H1 (cell line): ENCODE results near the gene CMIP. TPM values are rescaled to one million over a fixed set of nuclear protein-coding genes. Genes with fewer than 3 reads are reported as not detected.

Experiments
- ATF3 ChIP-seq: IDR thresholded peaks from 2 replicates; pipeline ENCODE4 v1.6.1; 2011; ENCODE audit warnings: low read depth, mild to moderate bottlenecking, low read length; ENCODE audit not compliant: insufficient read depth
- BACH1 ChIP-seq: IDR thresholded peaks from 2 replicates; pipeline ENCODE4 v1.6.1; 2012; ENCODE audit warnings: low read length, improper control_type of control experiment
- CHD1 ChIP-seq: IDR thresholded peaks from 2 replicates; pipeline ENCODE4 v1.6.1; 2012; ENCODE audit warnings: low read depth, low read length, improper control_type of control experiment
- CTCF ChIP-seq, 3 experiments: IDR thresholded peaks; 1 replicate in 2 of 3; 2 replicates in 1 of 3; pipeline versions ENCODE4 v1.5.1 to v1.6.1; 2011; ENCODE audit warnings: low read length in 3 of 3, mild to moderate bottlenecking in 3 of 3, inconsistent platforms in 2 of 3, low read depth in 1 of 3, moderate library complexity in 1 of 3; ENCODE audit not compliant: insufficient read depth in 1 of 3; ENCODE audit errors: control extremely low read depth in 1 of 3
- EGR1 ChIP-seq: IDR thresholded peaks from 2 replicates; pipeline ENCODE4 v1.6.1; 2011; ENCODE audit warnings: low read depth, low read length, borderline replicate concordance
- EP300 ChIP-seq, 2 experiments: IDR thresholded peaks; 1 replicate in 1 of 2; 2 replicates in 1 of 2; pipeline ENCODE4 v1.6.1; 2011 to 2012; ENCODE audit warnings: low read depth in 2 of 2, low read length in 2 of 2, mild to moderate bottlenecking in 2 of 2, borderline replicate concordance in 1 of 2, inconsistent platforms in 1 of 2, moderate library complexity in 1 of 2
- EZH2 ChIP-seq: fragments of 200-600 bp; sonication (generic); IDR thresholded peaks from 2 replicates; pipeline ENCODE4 v1.7.1; 2012; ENCODE audit warnings: low read depth, mild to moderate bottlenecking, moderate library complexity, low read length, inconsistent platforms; ENCODE audit not compliant: severe bottlenecking
- FOSL1 ChIP-seq: IDR thresholded peaks from 2 replicates; pipeline ENCODE4 v1.6.1; 2011; ENCODE audit warnings: mild to moderate bottlenecking, low read depth, low read length, moderate library complexity; ENCODE audit not compliant: insufficient read depth
- JUND ChIP-seq: IDR thresholded peaks from 2 replicates; pipeline ENCODE4 v1.6.1; 2011; ENCODE audit warnings: mild to moderate bottlenecking, improper control_type of control experiment, low read length
- NANOG ChIP-seq: IDR thresholded peaks from 2 replicates; pipeline ENCODE4 v1.6.1; 2011; ENCODE audit warnings: low read length, low read depth, mild to moderate bottlenecking, inconsistent platforms; ENCODE audit not compliant: insufficient read depth, poor library complexity, severe bottlenecking
- NRF1 ChIP-seq: IDR thresholded peaks from 2 replicates; pipeline ENCODE4 v1.6.1; 2011; ENCODE audit warnings: mild to moderate bottlenecking, low read depth, low read length, improper control_type of control experiment
- POLR2AphosphoS5 ChIP-seq: IDR thresholded peaks from 2 replicates; pipeline ENCODE4 v1.6.1; 2011; ENCODE audit warnings: low read depth, low read length
- RNF2 ChIP-seq: fragments of 200-900, 300-1000 bp; sonication (generic); IDR thresholded peaks from 2 replicates; pipeline ENCODE4 v1.7.1; 2016; ENCODE audit warnings: borderline replicate concordance, low read depth, mild to moderate bottlenecking, antibody characterized with exemption, low read length; ENCODE audit not compliant: poor library complexity, severe bottlenecking; ENCODE audit errors: missing control alignments
- SP2 ChIP-seq: IDR thresholded peaks from 2 replicates; pipeline ENCODE4 v1.6.1; 2012; ENCODE audit warnings: mild to moderate bottlenecking, low read length, inconsistent platforms
- SP4 ChIP-seq: IDR thresholded peaks from 2 replicates; pipeline ENCODE4 v1.6.1; 2012; ENCODE audit warnings: low read length, inconsistent platforms
- TAF7 ChIP-seq: optimal IDR thresholded peaks from 2 replicates; pipeline ENCODE3; 2011; ENCODE audit warnings: low read depth, mild to moderate bottlenecking, inconsistent platforms, low read length, moderate library complexity, borderline replicate concordance
- ZNF274 ChIP-seq: IDR thresholded peaks from 2 replicates; pipeline ENCODE4 v1.7.0; 2012; ENCODE audit warnings: low read length, borderline replicate concordance; ENCODE audit errors: extremely low read depth
- polyA plus RNA-seq, 7 experiments: library from polyadenylated mRNA; depleted of rRNA in 3 of 7; stranded (reverse) in 5 of 7; unstranded in 2 of 7; fragments of >200 nt in 5 of 7; fragments of 200-250 nt in 2 of 7; gene quantifications; 1 replicate in 5 of 7; 2 replicates in 1 of 7; 4 replicates in 1 of 7; pipeline versions ENCODE4 v1.2.1 to v1.2.3, GENCODE V29; 2011 to 2013; ENCODE audit warnings: missing spikeins in 2 of 7, mixed read lengths in 2 of 7
- total RNA-seq: library from RNA; stranded (reverse); fragmentation: NEBNext Ultra II Directional; extraction: Animal tissue kit (Norgen Biotek cat#: 25700); gene quantifications from 2 replicates; pipeline ENCODE4 v1.2.1, GENCODE V29; 2021

The CMIP gene
- total and polyA plus RNA-seq, 2 of the 8 experiments (the other 6 are each of a cell fraction or from before 2014, with no cell fraction given), result 7.9 to 53.2 TPM

GRCh38 chr16:81582655-81583441 is 138.2 kb downstream of the CMIP start (continued):
- no peak for TF ChIP-seq NRF1
- no peak for TF ChIP-seq POLR2AphosphoS5
- TF ChIP-seq ATF3, result no peak
- TF ChIP-seq EGR1, result no peak
- no peak for TF ChIP-seq EP300 (IDR thresholded peaks at IDR 0.05; ENCODE audit: borderline replicate concordance in 1 of 2, low read depth in 2 of 2, low read length in 2 of 2)
- TF ChIP-seq FOSL1, result no peak
- no peak for TF ChIP-seq SP2
- TF ChIP-seq CTCF (IDR thresholded peaks at IDR 0.05; ENCODE audit: control extremely low read depth in 1 of 3, insufficient read depth in 1 of 3, low read depth in 1 of 3, low read length in 3 of 3), result peak; percentile 26 to 35 (median 35)
- no peak for TF ChIP-seq ZNF274
- TF ChIP-seq CHD1, result no peak
- no peak for TF ChIP-seq SP4
- no peak for TF ChIP-seq TAF7
- TF ChIP-seq NANOG, result no peak
- TF ChIP-seq JUND, result no peak
- TF ChIP-seq BACH1, result no peak
- TF ChIP-seq EZH2, result no peak
- no peak for TF ChIP-seq RNF2
- TF ChIP-seq, all 59 proteins: peak for 4
